HG03469 (cell line): ENCODE results near the gene SSBP3.

ENCODE experiments used
- ATAC-seq: cut with Tn5 transposase; IDR thresholded peaks from one replicate; pipeline ENCODE4 v1.9.1; 2021; ENCODE audit warnings: mild to moderate bottlenecking, moderate library complexity, moderate number of reproducible peaks; ENCODE audit not compliant: unreplicated experiment

The SSBP3 gene

DNA sequence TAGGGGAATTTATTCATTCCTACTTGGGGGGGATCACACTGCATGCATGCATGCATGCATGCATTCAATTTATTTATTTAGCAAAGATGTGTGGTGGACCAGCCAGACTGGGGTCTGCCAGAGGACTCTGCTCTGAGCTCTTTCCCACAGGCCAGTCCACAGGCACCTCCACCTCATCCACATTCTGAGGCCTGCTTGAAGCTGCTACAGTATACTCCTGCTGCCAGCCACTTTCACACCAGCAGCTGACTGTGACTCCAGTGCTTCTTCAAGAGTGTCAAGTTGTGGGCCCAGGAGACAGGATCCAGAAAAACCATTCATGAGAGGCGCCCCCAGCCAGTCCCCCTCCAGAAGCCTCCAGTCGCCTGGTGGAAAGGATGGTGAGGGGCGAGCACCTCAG is 30.9 kb downstream of the SSBP3 start:
- no peak for ATAC-seq

DNA sequence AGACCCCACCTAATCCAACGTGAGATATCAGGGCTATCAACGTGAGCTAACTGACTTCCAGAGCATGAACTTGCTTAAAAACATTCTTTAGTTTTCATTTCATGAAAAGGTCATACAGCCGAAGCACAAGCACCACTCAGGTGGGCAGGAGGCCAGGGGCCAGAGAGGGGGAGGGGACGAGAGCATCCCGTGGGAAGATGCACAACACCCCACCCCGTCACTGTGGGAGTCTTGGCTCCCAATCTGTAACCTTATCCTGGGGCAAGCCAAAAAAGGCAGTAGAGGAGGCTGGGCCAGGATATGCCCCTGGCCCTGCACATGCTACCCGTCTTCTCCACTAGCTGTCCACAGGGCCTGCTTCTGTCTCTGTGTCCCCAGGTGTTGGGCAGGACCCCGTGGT is 31.4 kb downstream of the SSBP3 start:
- ATAC-seq, result no peak

DNA sequence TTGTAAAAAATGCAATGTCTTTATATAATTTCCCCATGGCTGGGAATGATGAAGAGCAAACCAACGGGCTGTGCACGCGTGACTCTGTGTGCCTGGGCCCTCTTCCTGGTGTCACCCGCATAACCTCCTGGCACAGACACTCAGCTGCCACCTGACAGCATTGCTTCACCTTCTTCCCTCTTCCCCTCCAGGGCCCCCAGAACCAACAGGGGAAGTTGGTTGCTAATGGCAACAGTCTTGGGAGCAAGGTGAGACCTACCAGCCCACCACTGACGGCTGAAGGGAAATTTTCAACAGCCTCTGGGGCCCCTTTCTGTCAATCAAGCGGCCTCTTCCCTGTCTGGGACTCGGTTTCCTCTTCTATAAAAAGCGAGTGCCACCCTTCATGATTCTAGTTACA is 33.2 kb downstream of the SSBP3 start:
- ATAC-seq, result no peak

DNA sequence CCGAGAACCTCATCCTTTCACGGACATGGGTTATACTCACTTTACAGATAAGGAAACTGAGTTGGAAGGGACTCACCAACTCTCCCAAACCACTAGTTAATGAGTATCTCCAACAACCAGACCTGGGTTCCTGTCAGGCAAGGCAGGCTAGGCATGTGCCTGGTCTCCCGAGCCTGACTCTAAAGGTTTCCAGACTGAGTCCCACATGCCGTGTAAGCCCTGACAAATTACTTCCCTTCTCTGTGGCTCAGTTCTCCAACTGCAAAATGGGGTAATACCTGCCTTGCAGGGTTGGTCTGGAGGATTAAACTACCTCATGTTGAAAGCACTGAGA is 34.3 kb downstream of the SSBP3 start:
- no peak for ATAC-seq

DNA sequence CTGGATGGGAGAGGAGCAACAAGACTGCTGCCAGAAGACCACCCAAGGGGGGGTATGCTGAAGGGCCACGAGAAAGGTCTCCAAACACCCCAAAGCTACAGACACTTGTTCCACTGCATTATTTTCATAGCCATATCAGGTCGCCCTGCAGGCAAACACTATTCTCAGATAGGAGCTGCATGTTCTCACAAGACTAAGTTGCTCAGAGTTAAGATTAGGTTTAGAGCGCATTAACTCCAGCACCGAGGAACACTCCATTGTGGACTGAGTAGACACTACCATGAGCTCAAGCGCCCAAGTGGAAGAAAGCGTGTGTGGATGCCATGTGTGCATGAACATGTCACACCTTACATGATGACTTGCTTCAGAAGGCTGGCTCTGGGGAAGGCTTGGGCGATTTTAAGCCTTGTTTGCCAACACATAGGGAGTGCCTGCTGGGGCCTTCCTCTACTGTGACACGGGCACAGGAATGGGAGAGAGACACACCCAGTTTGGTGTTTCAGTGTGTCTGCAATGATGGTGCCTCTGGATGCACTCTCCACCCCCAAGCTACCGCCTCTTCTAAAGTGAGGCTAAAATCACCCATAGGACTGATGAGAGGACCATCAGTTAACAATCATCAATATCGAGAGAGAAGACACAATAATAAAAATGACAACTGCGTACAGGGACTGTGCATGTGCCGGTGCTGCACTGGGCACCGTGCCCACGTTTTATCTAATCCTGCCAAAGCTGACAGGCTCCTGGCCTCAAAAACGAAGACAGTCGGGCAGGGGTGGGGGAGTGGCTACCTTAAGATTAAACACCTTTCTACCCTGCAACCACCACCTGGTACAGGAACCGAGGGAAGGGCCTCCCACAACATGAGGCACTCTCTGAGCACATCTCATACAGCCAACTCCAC is 34.9 kb downstream of the SSBP3 start:
- no peak for ATAC-seq

DNA sequence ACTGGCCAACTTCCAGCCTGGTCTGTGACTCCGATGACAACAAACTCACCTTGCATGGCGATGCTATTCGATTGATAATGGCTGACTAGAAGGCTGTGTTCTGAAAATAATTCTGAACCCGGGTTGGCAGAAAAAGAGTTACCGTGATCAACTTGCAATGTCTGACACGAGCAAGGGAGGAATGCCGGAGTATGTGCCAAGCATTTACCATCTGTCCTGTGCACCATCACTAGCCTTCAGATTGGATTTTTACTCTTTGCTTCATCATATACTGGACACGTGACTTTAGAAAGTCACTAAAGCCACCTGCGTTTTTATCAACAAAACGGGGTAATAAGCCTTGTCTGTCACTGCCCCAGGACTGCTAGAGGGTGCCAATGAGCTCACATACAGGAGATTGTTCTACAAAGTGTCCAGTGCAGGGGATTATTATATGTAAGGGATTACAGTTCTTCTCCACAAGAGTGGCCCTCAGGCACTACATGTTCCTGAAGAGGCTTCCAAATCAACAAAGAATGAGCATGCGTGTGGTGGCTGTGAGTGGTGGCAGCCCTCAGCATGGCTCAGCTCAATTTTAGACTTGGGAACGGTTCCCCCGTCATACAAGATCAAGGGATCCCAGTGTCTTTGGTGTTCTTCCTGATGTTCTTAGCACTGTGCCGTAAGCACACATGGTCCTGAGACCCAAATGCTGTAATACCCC is 35.8 kb downstream of the SSBP3 start:
- ATAC-seq, result no peak

DNA sequence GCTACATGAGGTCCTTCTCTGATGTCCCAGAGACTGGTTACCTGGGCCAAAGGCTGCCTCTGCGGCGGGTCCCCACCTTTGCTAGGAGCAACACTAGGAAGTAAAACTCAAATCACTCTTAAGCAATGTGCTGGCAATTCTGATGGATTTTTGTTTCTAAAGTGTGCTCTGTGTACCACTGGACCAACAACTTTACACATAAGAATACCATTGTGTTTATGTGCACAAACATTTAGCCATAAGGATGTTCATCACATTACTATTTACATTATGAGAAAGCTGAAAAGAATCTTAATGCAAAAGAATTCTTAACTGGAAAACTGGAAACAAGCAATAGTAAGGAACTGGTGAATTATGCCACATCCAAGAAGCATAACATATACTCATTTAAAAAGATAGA is 38.6 kb downstream of the SSBP3 start:
- ATAC-seq, result no peak

DNA sequence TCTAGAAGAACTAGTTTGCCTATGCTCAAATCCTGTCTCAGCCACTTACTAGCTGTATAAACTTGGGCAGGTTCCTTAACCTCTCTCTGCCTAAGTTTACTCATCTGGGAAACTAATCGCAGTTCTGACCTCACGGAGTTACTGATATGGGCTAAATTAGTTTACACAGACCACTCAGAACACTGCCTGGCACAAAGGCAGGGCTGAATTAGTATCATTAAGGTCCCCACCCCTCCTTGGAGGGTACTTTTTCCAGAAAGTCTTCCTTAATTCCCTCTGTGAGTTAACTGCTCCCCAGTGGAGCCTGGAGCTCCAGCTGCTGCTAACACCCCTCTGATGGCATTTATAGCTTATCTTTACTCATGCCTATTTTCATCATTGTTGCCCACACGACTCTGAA is 40.3 kb downstream of the SSBP3 start:
- ATAC-seq, result no peak

DNA sequence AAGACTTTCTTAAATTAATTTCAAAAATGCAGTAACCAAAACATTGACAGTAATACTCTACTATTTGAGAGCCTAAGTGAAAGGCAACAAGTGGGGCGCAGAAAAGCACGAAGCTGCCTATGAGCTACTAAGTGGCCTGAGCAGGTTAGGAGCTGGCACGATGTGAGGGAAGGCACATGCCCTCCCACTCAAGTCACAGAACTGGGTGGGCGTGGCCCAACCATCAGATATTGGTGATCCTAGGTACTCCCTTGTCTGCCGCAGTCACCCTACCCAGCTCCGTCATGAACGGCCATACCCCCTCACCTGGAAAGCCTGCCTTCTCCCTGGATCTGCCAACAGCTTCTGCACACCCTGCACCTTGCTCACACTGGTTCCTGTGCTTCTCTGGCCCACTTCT is 40.8 kb downstream of the SSBP3 start:
- no peak for ATAC-seq

DNA sequence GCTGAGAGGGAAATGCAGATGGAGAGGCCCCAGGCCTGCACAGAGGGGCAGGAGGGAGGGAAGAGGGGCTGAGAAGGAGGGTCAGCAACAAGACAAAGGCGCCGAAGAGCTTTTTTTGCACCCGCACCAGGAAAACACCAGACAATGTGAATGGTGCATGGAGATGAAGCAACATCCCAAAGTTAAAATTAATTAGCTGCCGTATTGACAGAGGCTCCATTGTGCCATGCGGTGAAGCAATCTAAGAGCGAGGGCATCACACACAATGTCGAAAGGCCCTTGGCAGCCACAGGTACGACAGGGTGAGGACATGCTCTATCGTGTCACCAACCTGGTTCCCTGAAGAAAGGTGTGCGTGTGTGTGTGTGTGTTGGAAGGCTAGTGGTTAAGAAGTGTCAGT is 41.2 kb downstream of the SSBP3 start:
- no peak for ATAC-seq

DNA sequence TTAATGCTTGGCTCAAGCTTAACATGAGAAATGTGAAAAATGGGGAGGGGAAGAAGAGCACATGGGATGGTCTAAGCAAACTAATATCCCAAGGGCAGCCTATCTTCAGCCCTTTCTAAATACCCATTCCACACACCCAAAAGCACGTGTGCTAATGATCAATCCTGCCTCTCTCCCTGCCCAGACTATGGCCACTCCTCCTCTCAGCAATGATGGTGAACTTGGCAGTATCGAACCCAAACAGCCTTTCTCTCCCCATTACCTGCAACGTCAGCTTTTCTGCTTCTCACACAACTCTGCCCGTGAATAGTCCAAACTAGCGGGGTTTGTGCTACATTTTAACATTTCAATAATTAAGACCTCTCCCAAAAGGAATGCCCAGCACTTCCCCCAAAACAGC is 41.6 kb downstream of the SSBP3 start:
- no peak for ATAC-seq

DNA sequence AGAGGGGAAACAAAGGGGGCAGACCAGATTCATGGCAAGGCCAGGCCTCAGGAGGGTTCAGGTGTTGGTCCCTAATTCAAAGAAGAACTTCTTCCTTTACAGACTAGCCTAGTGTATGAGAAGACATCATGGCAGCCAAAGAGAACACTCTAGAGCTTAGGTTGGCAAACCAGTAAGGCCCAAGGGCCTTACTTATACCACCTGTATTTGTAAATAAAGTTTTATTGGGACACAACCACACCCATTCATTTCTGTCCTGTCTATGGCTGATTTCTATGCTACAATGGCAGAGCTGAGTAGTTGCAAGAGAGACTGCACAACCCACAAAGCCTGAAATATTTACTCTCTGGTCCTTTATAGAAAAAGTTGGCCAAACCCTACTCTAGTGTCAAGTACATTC is 42.3 kb downstream of the SSBP3 start:
- ATAC-seq, result no peak

DNA sequence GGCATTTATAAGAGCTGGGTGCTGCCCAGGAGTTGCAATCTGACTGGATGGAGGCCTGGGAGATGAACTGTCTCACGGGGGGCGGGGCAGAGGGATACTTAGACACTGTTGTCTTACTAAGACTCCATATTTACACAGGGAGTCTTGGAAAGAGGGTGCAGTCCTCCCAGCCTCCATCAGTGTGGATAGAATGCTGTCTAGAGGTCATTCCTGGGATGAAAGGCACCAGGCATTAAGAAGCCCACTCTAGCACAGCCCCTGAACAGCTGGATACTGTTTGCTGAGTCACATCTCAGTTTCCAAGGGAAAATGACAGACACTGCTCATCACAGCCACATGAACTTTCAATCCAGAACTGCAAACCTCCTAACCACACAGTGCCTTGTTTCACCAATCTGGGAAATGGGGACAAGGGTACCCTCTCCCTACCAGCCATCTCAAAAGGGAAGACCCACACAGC is 43.3 kb downstream of the SSBP3 start:
- ATAC-seq, result no peak

DNA sequence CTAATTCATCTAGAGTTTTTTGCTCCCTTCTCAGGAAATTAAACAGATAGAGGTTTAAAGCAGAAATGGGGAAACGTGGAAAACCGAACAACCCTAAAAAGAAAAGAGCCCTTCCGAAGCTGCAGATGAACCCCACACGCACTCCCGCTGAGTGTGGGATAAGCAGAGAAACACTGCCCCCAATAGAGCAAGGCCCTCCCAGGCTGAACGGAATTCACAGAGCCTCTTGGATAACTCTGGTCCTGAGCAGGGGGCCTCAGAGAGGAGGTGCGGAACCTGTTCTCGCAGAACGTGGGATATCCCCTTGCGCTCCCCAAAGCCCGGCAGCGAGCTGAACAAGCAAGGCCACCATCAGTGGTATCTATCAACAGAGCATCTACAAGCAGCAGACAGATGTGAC is 44.9 kb downstream of the SSBP3 start:
- no peak for ATAC-seq

DNA sequence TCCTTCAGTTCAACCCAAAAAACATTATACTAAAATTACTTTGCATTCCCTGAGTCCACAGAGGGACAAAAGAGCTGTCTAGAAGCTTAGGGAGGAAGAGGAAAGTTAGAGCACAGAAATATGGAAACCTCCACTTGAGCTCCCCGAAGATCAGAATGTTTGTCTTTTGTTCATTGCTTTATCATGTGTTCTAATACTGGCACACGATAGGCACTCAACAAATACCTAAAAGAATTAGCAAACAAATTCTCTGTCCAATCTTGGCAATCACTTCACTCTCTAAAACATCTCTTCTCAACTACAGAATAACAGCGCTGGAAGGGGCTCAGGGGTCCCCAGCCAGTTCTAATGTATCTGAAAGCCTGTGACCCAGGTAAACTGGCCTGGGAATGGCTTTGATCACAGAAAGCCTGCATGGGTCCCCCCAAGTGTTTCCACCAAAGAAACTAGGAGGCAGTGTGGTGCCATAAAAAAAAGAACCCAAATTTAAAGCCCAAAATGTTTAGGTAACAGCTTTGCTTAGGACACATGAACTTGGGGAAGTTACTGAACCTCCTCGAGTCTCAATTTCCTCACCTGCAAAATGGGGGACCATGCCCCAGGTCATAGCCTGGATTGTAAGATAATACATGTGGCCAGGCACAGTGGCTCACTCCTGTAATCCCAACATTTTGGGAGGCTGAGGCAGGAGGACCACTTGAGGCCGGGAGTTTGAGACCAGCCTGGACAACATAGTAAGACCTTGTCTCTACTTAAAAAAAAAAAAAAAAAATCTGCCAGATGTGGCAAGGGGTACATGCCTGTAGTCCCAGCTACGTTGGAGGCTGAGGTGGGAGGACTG is 45.8 kb downstream of the SSBP3 start:
- ATAC-seq, result no peak

DNA sequence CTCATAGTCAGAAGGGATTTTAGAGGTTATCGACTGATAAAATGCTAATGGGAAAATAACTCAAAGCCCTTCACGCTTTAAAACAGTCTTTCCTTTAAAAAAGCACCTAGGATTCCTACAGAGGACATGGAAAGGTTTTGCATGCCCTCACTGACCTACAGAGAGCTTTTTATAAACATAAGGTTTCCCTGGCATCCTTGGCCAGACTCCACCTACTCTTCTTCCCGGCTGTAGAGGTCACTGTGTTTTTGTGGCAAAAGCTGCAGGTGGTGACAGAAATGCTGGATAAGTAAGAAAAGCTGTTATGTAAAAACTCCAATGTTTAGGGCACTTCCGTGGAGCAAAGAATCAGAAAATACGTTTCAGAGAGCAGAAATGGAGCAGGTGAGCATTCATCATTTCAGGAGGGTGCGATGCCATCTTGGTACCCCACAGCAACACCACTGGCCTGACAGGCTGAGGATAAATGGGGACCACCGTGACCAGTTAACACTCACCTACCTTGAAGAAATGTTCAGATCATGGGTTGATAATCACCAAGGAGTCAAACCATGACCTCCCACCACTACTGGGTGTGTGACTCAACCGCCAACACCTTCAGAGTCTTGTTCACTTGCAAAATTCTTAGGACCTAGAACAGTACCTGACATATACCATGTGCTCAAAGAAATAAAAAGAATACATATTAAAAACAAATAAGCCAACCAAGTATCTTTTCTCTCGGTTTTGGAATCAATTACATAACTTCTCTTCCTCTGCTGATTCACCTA is 46.6 kb downstream of the SSBP3 start:
- ATAC-seq, result no peak

DNA sequence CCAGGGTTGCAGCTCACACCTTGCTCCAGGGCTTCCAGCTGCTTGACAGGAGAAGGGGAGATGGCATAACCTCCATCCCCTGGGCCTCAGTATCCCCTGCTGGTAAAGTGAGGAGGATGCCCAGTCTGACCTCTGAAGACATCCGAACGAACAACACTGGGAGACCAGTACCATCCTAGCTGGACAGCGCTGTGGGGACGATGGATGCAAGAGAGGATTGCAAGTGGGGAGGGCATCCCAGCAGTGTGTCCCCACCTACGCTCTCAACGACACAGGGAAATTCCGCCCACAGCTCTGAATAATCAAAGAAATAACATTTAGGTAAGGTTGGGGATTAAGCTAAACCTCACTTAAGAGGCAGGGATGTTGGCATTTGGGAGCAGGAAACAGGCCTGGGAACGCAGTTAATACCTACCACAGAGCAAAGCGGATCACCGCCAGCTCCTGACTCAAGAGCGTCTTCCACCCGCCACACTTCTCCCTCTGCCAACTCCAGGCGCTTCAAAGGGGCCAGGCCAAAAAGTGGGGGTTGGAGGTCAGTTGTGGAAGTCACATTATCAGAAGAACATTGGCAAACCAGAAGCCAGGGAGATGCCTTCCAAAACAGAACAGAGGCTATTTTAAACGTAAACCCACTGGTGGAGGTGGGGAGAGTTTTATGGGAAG is 47.6 kb downstream of the SSBP3 start:
- ATAC-seq, result no peak

DNA sequence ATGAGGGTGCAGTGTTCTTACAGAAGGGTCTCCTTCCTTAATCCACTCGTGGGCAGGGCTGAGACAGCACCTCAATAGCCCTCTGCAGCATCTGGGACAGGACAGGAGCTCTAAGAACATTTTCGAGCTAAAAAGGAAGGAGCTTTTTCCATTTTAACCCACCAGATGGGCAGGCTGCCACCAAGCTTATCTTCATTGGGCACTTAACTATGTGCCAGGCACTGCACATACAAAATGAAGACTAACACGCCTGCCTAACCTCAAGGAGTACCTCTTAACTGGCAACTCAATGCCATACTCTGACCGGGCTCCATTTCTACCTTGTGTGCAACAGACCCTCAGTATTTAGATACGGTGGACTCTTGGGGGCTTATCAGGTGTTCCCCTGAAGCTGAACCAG is 48.2 kb downstream of the SSBP3 start:
- no peak for ATAC-seq

DNA sequence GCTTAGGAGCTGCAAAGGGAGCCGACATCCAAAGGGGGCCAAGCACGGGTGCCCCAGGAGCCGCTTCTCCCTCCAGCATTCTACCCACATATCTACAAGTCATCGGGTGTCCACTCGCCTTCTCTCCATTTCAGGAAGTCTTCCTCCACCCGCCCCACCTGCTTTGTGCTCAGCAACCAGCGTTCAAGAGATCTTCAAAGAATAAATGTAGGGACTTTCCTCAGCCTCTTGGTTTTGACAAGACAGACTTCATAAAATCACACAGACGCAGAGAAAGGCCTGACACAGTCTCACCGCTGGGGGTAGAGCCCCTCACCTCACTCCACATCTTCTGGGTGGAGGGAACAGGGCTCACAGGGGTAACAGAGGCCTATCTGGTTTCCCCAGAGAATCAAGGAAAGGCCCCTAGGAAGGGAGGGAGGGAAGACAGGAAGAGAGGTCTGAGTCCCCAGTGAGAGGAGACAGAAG is 49.5 kb downstream of the SSBP3 start:
- ATAC-seq, result no peak
